ENCODE data around the gene GPR18.

Gene GPR18

DNA sequence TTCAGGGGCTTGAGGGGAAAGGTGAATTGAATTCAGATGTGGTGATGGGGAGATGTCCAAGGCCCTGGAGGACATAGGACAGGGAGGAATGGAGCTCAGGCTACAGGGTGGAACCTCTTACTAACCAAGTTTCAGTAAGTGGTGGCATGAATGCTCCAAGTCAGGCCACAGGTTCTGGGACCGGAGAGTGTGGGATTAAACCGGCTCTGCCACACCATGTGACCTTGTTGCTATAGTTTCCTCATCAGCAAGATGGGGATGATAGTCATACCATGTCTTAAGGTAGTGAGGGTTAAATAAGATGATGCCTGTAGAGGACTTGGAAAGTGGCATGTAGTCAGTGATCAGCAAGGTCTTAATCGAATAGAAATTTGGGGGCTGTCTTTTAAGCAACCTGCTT lies 32.7 kb upstream of the GPR18 start:
- DNase-seq (ENCODE audit: low read depth in 2 of 2): no peak

DNA sequence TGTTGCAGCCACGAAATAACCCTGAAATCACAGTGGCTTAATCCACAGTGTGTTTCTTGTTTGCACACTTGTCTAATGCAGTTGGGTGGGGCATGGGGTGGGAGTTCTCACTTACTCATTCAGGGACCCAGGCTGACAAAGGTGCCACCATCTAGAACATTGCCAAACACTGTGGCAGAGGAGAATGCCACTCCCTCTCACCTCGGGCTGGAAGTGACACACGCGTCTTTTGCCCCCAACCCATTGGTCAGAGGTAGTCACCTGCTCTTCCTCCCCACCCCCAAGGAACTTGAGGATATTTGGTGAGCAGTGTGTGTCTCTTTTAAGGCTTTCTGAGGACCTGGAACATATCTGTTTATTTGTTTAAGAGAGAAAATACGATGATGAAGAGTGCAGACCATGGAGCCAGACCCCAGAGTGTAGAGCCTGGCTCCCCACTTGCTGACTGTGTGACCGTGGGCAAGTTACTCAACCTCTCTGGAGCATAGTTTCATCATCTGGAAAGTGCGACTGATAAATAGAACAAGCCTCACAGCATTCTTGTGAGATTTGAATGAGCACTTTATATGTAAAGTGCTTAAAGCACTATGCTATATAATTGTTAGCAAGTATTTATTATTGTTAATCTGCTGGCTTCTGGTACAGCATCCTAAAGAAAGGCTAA lies 31.6 kb upstream of the GPR18 start:
- DNase-seq (ENCODE audit: low read depth in 2 of 2): no peak

- no peak for DNase-seq (ENCODE audit: low read depth in 2 of 2)
Observed at GRCh38 chr13:99289271-99289670, 31.1 kb upstream of the GPR18 start.

DNA sequence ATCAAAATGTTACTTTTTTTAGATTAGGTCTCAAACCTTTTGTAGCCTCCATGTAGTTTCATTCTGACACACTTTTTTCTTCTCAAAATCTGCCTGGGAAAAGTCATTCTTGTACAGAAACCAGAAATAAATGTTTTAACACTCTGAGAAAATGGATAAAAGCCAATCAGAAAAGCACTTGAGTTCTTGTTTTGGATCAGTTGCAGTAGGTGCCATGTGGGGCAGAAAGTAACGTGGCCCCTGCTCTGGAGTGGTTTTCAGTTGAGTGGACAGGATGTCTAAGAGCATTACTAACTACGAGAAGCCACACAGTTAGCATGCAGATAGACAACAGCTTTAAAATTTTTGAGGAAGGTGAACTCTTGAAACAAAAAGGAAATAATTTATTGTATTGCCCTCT lies 29.9 kb upstream of the GPR18 start:
- DNase-seq (ENCODE audit: low read depth in 2 of 2): no peak

- DNase-seq (ENCODE audit: low read depth in 2 of 2): no peak
Observed at GRCh38 chr13:99287551-99287950, 29.4 kb upstream of the GPR18 start.

- DNase-seq (ENCODE audit: low read depth in 2 of 2): no peak
Observed at GRCh38 chr13:99285432-99286182, 27.4 kb upstream of the GPR18 start.

DNA sequence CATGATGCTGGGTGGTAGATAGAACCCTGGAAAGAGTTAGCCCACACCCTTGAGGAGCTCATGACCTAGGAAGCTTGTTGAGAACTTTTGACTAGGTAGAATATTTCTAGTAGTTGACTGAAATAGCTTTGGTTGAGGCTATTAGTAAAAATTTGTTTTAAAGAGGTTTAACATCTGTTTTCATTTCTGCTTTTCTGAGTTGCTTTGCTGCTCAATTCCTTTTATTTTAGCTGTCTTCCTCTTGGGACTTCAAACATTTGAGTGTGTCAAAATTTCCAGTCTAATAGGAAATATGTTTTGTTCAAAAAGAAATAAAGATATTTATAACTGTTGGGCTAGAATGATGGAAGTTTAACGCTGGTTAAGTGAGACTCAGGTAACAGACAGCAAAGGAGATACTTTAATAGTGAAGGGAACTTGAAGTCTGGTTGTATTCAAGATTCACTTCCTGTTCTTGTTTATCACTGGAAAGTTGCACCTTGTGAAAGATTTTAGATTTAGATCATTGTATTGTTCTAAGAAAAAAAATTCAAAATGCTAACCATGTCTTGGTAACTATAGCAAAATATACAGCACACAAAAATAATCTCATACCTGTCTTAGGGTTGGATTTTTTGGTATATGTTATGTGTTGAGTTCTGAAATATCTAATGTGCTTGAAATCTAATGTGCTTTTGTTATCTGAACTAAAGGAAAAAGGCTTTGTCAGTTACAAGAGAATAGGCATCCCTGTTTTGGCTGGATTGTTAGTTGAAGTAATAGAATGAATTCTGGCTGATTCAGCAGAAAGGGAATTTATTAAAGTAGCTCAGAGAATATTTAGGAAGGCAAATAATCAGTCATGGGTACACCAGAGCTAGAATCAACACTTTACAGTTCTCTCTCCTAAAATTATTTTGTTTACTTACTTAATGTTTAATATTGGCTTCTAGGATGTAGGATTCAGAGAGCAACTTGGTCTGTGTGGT lies 24.4 kb upstream of the GPR18 start:
- no peak for DNase-seq (ENCODE audit: low read depth in 2 of 2)

- DNase-seq (ENCODE audit: low read depth in 2 of 2): peak in 1 of 2 donors; percentile 33
Observed at GRCh38 chr13:99281811-99282263, 23.7 kb upstream of the GPR18 start.

- no peak for DNase-seq (ENCODE audit: low read depth in 2 of 2)
Observed at GRCh38 chr13:99280166-99280565, 22.0 kb upstream of the GPR18 start.

DNA sequence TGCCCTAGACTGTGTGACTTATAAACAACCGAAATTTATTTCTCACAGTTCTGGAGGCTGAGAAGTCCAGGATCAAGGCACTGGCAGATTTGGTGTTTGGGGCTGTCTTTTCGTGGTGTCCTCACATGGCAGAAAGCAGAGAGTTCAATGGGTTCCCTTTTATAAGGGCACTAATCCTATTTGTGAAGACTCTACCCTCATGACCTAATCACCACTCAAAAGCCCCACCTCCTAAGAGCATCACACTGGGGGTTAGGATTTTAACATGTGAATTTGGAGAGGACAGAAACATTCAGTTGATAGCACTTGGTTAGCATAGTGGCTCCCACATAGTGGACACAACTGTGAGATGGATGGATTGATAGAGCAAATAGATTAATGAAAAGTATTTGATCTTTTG lies 21.5 kb upstream of the GPR18 start:
- no peak for DNase-seq (ENCODE audit: low read depth in 2 of 2)

DNA sequence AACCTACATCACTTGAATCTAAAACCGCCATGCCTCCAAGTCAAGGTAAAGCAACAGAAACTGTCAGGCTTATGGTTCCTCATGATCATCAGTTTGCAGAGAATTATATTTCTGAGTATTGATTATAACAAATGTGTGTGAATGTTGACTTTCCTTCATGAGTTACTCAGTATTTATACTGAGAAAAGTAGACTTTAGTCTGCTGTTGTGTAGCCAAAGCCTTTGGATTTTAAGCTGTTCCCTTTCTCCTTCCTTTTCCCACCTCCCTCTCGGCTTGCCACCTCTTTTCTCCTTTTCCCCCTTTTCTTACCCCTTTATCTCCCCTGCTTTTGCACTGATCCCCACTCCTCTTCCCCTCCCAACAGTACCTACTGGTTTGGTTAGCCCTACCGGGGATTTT lies 20.7 kb upstream of the GPR18 start:
- DNase-seq (ENCODE audit: low read depth in 2 of 2): no peak

DNA sequence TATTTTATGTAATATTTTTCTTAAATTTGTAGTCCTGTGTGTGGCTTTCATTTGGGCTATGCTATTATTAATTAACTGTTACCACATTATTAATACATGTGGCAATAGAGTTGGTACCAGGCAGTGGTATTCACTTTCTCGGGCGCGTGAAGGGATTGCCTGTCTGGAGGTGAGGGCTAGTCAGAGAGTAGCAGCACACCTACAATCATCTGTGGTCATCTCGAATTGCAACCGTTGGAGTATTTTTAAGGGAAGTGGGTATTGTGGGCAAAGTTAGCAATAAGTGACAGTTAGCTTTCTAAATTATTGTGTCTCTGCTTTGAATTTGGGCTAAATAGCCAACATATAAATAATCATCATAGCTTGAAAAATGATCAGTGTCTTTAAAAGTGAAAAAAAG lies 20.0 kb upstream of the GPR18 start:
- no peak for DNase-seq (ENCODE audit: low read depth in 2 of 2)

GRCh38 chr13:99277629-99278028 lies 19.4 kb upstream of the GPR18 start:
- no peak for DNase-seq (ENCODE audit: low read depth in 2 of 2)

GRCh38 chr13:99276706-99277105 lies 18.5 kb upstream of the GPR18 start:
- no peak for DNase-seq (ENCODE audit: low read depth in 2 of 2)

- no peak for DNase-seq (ENCODE audit: low read depth in 2 of 2)
Observed at GRCh38 chr13:99275093-99275469, 16.9 kb upstream of the GPR18 start.

DNA sequence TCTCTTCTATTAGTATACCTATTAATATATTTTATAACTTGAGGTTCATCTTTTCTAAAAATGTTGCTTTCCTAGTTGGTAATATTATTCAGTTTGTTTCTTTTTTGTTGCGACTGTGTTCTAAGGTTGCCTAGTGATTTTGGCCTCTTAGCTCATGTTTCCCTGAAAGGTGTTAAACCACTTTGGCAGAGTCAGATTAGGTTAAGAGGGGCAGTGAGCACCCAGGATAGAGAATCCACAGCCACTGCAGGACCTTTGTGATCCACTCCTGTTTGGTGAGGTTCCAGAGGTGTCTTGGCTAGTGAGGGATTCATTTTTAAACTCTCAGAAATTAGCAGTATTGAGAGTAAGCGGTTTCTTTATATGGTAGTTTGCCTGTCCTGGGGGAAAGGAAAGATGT lies 14.9 kb upstream of the GPR18 start:
- DNase-seq (ENCODE audit: low read depth in 2 of 2): no peak

GRCh38 chr13:99272481-99272880 lies 14.3 kb upstream of the GPR18 start:
- DNase-seq (ENCODE audit: low read depth in 2 of 2): no peak

- no peak for DNase-seq (ENCODE audit: low read depth in 2 of 2)
Observed at GRCh38 chr13:99271249-99271648, 13.1 kb upstream of the GPR18 start.

DNA sequence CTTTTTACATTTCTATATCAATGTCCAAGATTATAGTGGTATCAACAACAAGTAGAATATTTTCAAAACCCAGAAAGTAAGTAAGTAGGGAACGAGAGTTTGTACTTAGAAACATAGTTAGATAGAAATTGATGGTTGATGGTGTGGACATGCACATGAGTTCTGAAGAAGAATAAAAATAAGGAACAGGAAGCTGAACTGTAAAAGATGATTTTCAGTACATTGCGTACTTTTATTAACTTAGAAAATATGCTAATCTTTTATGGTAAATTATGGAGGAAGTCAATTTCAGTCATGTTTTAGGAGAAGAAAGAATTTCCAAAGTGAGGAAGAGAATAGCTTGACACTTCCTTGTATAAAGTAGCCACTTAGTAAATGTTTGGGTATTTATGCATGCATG lies 12.3 kb upstream of the GPR18 start:
- DNase-seq (ENCODE audit: low read depth in 2 of 2): no peak

DNA sequence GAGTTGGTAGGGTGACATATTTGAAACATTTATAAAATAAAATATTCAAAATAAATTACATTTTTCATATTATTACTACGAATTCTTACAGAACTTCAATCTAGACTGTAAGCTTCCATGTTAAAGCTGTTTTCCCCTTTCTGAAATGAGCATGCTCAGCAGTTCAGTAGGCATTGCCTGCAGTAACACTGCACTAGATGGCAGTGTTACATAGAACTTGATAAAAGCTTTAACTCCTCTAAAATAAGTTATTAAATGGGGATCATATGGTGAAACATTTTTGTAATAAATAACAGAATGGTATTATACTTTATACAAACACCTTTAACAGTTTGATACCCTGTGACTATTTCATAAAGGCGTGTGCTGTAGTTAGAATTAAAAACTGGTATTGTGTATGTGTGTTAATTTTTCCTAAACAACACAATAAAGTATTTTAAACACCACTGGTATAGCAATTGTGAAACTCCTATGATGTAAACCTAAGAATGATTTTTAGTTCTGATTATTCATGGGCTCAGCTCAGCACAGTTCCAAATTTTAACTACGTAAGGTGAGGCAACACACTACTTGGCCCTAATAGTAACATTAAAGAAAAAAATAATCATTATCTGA lies 11.6 kb upstream of the GPR18 start:
- DNase-seq (ENCODE audit: low read depth in 2 of 2): no peak

GRCh38 chr13:99268822-99269221 lies 10.6 kb upstream of the GPR18 start:
- no peak for DNase-seq (ENCODE audit: low read depth in 2 of 2)

- DNase-seq (ENCODE audit: low read depth in 2 of 2): no peak
Observed at GRCh38 chr13:99267927-99268326, 9.7 kb upstream of the GPR18 start.

Measured in stimulated activated CD4-positive, alpha-beta T cell treated with anti-CD3 and anti-CD28 coated beads, Interleukin-1b, Interleukin-23, amount 100 ng/mL, for 4 hours (primary cell).